SK-N-SH treated with all-trans-retinoic acid at 6 μM for 48 hours (cell line): Measurements from ENCODE around the gene MYL4.
"Not testable (repeated sequence)": the region's sequence is repeated elsewhere in the genome, so short reads cannot be mapped to it uniquely, and the experiment has no call there.

Source experiments
- ARNTL ChIP-seq: fragments of 450-650 bp; formaldehyde crosslinking; IDR thresholded peaks from 2 replicates; pipeline ENCODE4 v1.5.0; 2020; ENCODE audit warnings: low read depth, mild to moderate bottlenecking, moderate library complexity, borderline replicate concordance
- CSDC2 ChIP-seq: fragments of 250-450 bp; sonication (Bioruptor Pico); IDR thresholded peaks from 2 replicates; pipeline ENCODE4 v1.5.0; 2020; ENCODE audit warnings: mild to moderate bottlenecking, moderate library complexity
- ISL1 ChIP-seq: fragments of 250-450 bp; sonication (Bioruptor Pico); IDR thresholded peaks from 2 replicates; pipeline ENCODE4 v2.1.2; 2022; ENCODE audit warnings: mild to moderate bottlenecking, moderate library complexity
- RARB ChIP-seq: fragments of 250-450 bp; sonication (Bioruptor Pico); IDR thresholded peaks from 2 replicates; pipeline ENCODE4 v1.8.0; 2021; ENCODE audit warnings: mild to moderate bottlenecking, moderate library complexity
- SNAI2 ChIP-seq: fragments of 250-450 bp; sonication (Bioruptor Pico); IDR thresholded peaks from 2 replicates; pipeline ENCODE4 v1.5.0; 2020; ENCODE audit warnings: mild to moderate bottlenecking, moderate library complexity
- TCF4 ChIP-seq: fragments of 250-450 bp; sonication (Bioruptor Pico); IDR thresholded peaks from 2 replicates; pipeline ENCODE4 v1.8.0; 2021; ENCODE audit warnings: mild to moderate bottlenecking, moderate library complexity, borderline replicate concordance
- TOX ChIP-seq: fragments of 250-450 bp; sonication (Bioruptor Pico); IDR thresholded peaks from 2 replicates; pipeline ENCODE4 v1.8.0; 2021; ENCODE audit warnings: mild to moderate bottlenecking, moderate library complexity, borderline replicate concordance
- ZC3H10 ChIP-seq: fragments of 250-450 bp; sonication (Bioruptor Pico); IDR thresholded peaks from 2 replicates; pipeline ENCODE4 v1.5.1; 2021; ENCODE audit warnings: mild to moderate bottlenecking, moderate library complexity
- ZFP3 ChIP-seq: fragments of 250-450 bp; sonication (Bioruptor Pico); IDR thresholded peaks from 2 replicates; pipeline ENCODE4 v1.5.0; 2020; ENCODE audit warnings: mild to moderate bottlenecking, moderate library complexity
- ZNF8 ChIP-seq: fragments of 450-650 bp; formaldehyde crosslinking; IDR thresholded peaks from 2 replicates; pipeline ENCODE4 v1.5.0; 2020; ENCODE audit warnings: mild to moderate bottlenecking, moderate library complexity
- TF ChIP-seq, protein P1 (sequence below): fragments of 250-450 bp; sonication (Bioruptor Pico); IDR thresholded peaks from 2 replicates; pipeline ENCODE4 v1.5.1; 2020; ENCODE audit warnings: low read depth, mild to moderate bottlenecking, moderate library complexity
- TF ChIP-seq, protein P2 (sequence below): fragments of 250-450 bp; sonication (Bioruptor Pico); IDR thresholded peaks from 2 replicates; pipeline ENCODE4 v1.8.0; 2020; ENCODE audit warnings: mild to moderate bottlenecking, moderate library complexity, borderline replicate concordance

DNA sequence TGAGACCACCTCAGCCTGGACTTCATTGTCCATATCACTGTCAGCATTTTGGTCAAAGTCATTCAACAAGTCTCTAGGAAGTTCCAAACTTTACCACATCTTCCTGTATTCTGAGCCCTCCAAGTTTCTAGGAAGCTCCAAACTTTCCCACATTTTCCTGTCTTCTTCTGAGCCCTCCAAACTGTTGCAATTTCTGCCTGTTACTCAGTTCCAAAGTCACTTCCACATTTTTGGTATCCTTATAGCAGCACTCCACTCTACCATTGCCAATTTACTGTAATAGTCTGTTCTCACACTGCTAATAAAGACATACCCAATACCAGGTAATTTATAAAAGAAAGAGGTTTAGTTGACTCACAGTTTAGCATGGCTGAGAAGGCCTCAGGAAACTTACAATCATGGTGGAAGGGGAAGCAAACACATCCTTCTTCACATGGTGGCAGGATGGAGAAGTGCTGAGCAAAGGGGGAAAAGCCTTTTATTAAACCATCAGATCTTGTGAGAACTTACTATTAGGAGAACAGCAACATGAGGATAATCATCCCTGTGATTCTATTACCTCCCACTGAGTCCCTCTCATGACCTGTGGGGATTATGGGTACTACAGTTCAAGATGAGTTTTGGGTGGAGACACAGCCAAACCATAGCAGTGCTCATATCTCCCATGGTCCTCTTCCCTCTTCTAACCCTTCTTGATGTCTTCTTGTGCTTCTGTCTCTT lies 60.6 kb downstream of the MYL4 start:
- TF ChIP-seq ZFP3; CSDC2 (CRISPR knock-in tag); ARNTL (CRISPR knock-in tag); RARB (CRISPR knock-in tag); SNAI2 (CRISPR knock-in tag); ZC3H10; ISL1 (CRISPR knock-in tag); TCF4 (CRISPR knock-in tag); ZNF8; TOX (CRISPR knock-in tag): not testable (repeated sequence)
- TF ChIP-seq, protein P1, sequence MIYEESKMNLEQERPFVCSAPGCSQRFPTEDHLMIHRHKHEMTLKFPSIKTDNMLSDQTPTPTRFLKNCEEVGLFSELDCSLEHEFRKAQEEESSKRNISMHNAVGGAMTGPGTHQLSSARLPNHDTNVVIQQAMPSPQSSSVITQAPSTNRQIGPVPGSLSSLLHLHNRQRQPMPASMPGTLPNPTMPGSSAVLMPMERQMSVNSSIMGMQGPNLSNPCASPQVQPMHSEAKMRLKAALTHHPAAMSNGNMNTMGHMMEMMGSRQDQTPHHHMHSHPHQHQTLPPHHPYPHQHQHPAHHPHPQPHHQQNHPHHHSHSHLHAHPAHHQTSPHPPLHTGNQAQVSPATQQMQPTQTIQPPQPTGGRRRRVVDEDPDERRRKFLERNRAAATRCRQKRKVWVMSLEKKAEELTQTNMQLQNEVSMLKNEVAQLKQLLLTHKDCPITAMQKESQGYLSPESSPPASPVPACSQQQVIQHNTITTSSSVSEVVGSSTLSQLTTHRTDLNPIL (CRISPR knock-in tag) = not testable (repeated sequence)
- TF ChIP-seq, protein P2, sequence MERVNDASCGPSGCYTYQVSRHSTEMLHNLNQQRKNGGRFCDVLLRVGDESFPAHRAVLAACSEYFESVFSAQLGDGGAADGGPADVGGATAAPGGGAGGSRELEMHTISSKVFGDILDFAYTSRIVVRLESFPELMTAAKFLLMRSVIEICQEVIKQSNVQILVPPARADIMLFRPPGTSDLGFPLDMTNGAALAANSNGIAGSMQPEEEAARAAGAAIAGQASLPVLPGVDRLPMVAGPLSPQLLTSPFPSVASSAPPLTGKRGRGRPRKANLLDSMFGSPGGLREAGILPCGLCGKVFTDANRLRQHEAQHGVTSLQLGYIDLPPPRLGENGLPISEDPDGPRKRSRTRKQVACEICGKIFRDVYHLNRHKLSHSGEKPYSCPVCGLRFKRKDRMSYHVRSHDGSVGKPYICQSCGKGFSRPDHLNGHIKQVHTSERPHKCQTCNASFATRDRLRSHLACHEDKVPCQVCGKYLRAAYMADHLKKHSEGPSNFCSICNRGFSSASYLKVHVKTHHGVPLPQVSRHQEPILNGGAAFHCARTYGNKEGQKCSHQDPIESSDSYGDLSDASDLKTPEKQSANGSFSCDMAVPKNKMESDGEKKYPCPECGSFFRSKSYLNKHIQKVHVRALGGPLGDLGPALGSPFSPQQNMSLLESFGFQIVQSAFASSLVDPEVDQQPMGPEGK (CRISPR knock-in tag) = not testable (repeated sequence)
